B cell (primary cell): ENCODE results near the gene UNC5B. TPM values are rescaled to one million over a fixed set of nuclear protein-coding genes. Genes with fewer than 3 reads are reported as not detected.

Experiments
- ATAC-seq: fragments of 200-7000 bp; cut with Tn5 transposase; one replicate; pipeline ENCODE4 v1.10.0; 2021; ENCODE audit warnings: low read depth, mild to moderate bottlenecking, moderate number of reproducible peaks, moderate library complexity
- CTCF ChIA-PET: fragments of 350-600 bp; sonication (Branson Sonifier 250); formaldehyde crosslinking; loops from one replicate; lab custom pipeline; 2021; ENCODE audit warnings: antibody characterized with exemption, inconsistent platforms; lab: Charles Lee
- POLR2A ChIA-PET: fragments of 350-600 bp; sonication (Branson Sonifier 250); formaldehyde crosslinking; loops from one replicate; lab custom pipeline; 2021; ENCODE audit warnings: antibody characterized with exemption; lab: Charles Lee
- DNase-seq: peaks from one replicate; pipeline ENCODE4 v3.0.0; 2013
- H2AFZ ChIP-seq: 2 replicates; pipeline ENCODE4 v1.6.1; 2012; ENCODE audit warnings: mild to moderate bottlenecking, low read depth, low read length; ENCODE audit not compliant: insufficient read depth, poor library complexity, severe bottlenecking
- H3K27ac ChIP-seq, 2 donors: 1 replicate in 1 of 2; 2 replicates in 1 of 2; pipeline ENCODE4 v1.5.1; 2012 to 2013; ENCODE audit warnings: low read length in 2 of 2, mild to moderate bottlenecking in 2 of 2, moderate library complexity in 1 of 2
- H3K27me3 ChIP-seq, 4 experiments: fragments of 200-600 bp in 1 of 4; sonication (generic) in 1 of 4; replicated peaks in 1 of 4; 1 replicate in 2 of 4; 2 replicates in 2 of 4; pipeline versions ENCODE4 v1.6.1 to v1.7.0; 2013 to 2016; ENCODE audit warnings: low read length in 3 of 4, mild to moderate bottlenecking in 2 of 4, mixed read lengths in 1 of 4, moderate library complexity in 1 of 4; ENCODE audit not compliant: insufficient read depth in 4 of 4, control insufficient read depth in 3 of 4; ENCODE audit errors: control extremely low read depth in 1 of 4
- H3K36me3 ChIP-seq, 2 experiments: replicated peaks in 1 of 2; 1 replicate in 1 of 2; 2 replicates in 1 of 2; pipeline versions ENCODE4 v1.6.1 to v1.7.1; 2013; ENCODE audit warnings: low read length in 1 of 2; ENCODE audit not compliant: insufficient read depth in 2 of 2, control insufficient read depth in 1 of 2; ENCODE audit errors: control extremely low read depth in 1 of 2, extremely low read depth in 1 of 2
- H3K4me1 ChIP-seq, 2 donors: fragments of 200-600 bp in 1 of 2; sonication (generic) in 1 of 2; 1 replicate in 1 of 2; 2 replicates in 1 of 2; pipeline versions ENCODE4 v1.5.1 to v1.6.1; 2013 to 2017; ENCODE audit warnings: low read length in 2 of 2; ENCODE audit not compliant: control insufficient read depth in 2 of 2, insufficient read depth in 2 of 2
- H3K4me2 ChIP-seq: replicated peaks from 2 replicates; pipeline ENCODE3; 2012; ENCODE audit warnings: mild to moderate bottlenecking, low read depth, low read length; ENCODE audit not compliant: poor library complexity, severe bottlenecking
- H3K4me3 ChIP-seq, 5 experiments: fragments of 200-600 bp in 1 of 5; sonication (generic) in 1 of 5; 1 replicate in 3 of 5; 2 replicates in 2 of 5; pipeline versions ENCODE4 v1.5.1 to v1.7.0; 2011 to 2016; ENCODE audit warnings: low read length in 4 of 5, mild to moderate bottlenecking in 4 of 5, low read depth in 2 of 5, control low read depth in 1 of 5, moderate library complexity in 1 of 5; ENCODE audit not compliant: insufficient read depth in 1 of 5; ENCODE audit errors: control extremely low read depth in 1 of 5, extremely low read depth in 1 of 5
- H3K79me2 ChIP-seq: fragments of 200-600 bp; sonication (generic); one replicate; pipeline ENCODE4 v1.6.0; 2016; ENCODE audit warnings: low read length; ENCODE audit not compliant: control insufficient read depth, insufficient read depth
- H3K9ac ChIP-seq: fragments of 200-600 bp; sonication (generic); 2 replicates; pipeline ENCODE4 v1.6.1; 2017; ENCODE audit warnings: mild to moderate bottlenecking, low read length, moderate library complexity
- H3K9me3 ChIP-seq, 3 donors: one replicate each; pipeline versions ENCODE4 v1.6.1 to v1.7.1; 2013; ENCODE audit warnings: low read length in 2 of 3; ENCODE audit not compliant: control insufficient read depth in 2 of 3, insufficient read depth in 1 of 3; ENCODE audit errors: control extremely low read depth in 1 of 3
- H4K20me1 ChIP-seq: 2 replicates; pipeline ENCODE4 v1.6.0; 2012; ENCODE audit warnings: mild to moderate bottlenecking, low read length; ENCODE audit not compliant: insufficient read depth, control insufficient read depth, poor library complexity, severe bottlenecking
- H3K27ac Mint-ChIP-seq: one replicate; pipeline ENCODE4 v1.8.0; 2021; ENCODE audit warnings: mixed read lengths
- H3K27me3 Mint-ChIP-seq: one replicate; pipeline ENCODE4 v1.8.0; 2021; ENCODE audit warnings: mixed read lengths
- H3K4me1 Mint-ChIP-seq: one replicate; pipeline ENCODE4 v1.8.0; 2021; ENCODE audit warnings: mixed read lengths
- H3K4me3 Mint-ChIP-seq: one replicate; pipeline ENCODE4 v1.8.0; 2021; ENCODE audit warnings: mixed read lengths
- H3K9me3 Mint-ChIP-seq: one replicate; pipeline ENCODE4 v1.8.0; 2022; ENCODE audit warnings: mixed read lengths; ENCODE audit not compliant: insufficient read depth
- EZH2 ChIP-seq: IDR thresholded peaks from 2 replicates; pipeline ENCODE4 v1.6.1; 2012; ENCODE audit warnings: borderline replicate concordance, low read depth, mild to moderate bottlenecking, moderate library complexity, low read length; ENCODE audit not compliant: insufficient read depth, poor library complexity, severe bottlenecking
- WGBS: methylation state at CpG from one replicate; pipeline ENCODE4 v1.1.5; 2013; ENCODE audit warnings: missing lambda C conversion rate; ENCODE audit not compliant: insufficient coverage; 5-methylcytosine and 5-hydroxymethylcytosine counted together
- intact Hi-C: fragments of 100-400 bp; cut with micrococcal nuclease; formaldehyde crosslinking; loops from one replicate; pipeline ENCODE4 v1.10.0; 2022
- polyA plus RNA-seq: library from polyadenylated mRNA; depleted of rRNA; stranded (reverse); fragments of >200 nt; gene quantifications from 2 replicates; pipeline ENCODE4 v1.2.3, GENCODE V29; 2012
- total RNA-seq, 2 donors: library from RNA; stranded (reverse); fragments of 120-200 nt in 1 of 2; gene quantifications; 1 replicate in 1 of 2; 2 replicates in 1 of 2; pipeline versions ENCODE4 v1.2.3 to v1.2.4, GENCODE V29; 2013 to 2022
- TF ChIP-seq, protein P1 (sequence below): fragments of 200-600 bp; IDR thresholded peaks from one replicate; pipeline ENCODE4 v1.8.0; 2022; ENCODE audit warnings: antibody characterized with exemption, mild to moderate bottlenecking

The UNC5B gene
- total and polyA plus RNA-seq, 2 donors (not counting 1 experiment from before 2014, with no cell fraction given) = not detected

DNA sequence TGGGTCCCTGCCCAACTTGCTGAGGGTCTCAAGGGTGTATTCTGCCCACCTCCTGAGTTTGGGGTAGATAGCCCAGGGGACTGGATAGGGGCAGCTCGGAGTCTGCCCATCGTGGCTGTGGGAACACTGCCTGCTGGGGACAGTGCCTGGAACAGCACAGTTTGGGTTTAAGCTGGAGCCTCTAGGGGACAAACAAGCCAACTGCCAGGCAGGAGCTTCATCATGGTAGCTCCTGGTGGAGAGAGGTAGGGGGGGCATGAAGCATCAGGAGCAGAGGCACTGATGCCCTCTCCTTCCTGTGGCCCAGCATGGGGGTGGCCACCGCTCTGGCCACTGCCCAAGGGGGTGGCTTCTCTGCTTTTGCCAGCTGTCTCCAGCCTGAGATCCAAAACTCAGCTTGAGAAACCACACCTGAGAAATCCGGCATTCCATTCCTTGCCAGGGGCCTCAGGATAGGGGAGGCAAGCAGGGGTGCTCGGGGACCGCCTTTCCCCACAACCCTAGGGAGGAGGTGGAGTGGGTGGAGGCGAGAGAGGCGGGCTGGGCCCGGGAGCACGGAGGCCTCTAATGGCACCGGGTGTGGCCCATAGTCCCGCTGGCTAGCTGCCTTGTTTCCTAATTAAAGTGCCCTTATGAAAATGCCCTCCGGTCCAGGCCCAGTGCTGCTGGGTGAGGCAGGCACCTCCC is 47.6 kb downstream of the UNC5B start:
- Mint-ChIP-seq H3K4me1 (no peaks in the 10 kb centered on the region), H3K4me3 (no peak overlapping the region), H3K27me3 (peaks cover 9% of the 10 kb centered on the region), H3K27ac (no peak overlapping the region), H3K9me3 (no peaks in the 10 kb centered on the region)
- Histone ChIP-seq H3K36me3 (no peaks in the 10 kb centered on the region), H3K9ac (no peak overlapping the region), H4K20me1 (no peaks in the 10 kb centered on the region), H3K4me3 (no peak overlapping the region), H3K27me3 (peaks cover 0 to 17% (median 0%) of the 10 kb centered on the region in 4 experiments), H3K9me3 (no peaks in the 10 kb centered on the region), H3K27ac (no peak overlapping the region), H3K4me2 (no peak overlapping the region), H3K4me1 (no peaks in the 10 kb centered on the region), H2AFZ (no peak overlapping the region), H3K79me2 (no peaks in the 10 kb centered on the region)
- no peak for TF ChIP-seq EZH2
- TF ChIP-seq, protein P1, sequence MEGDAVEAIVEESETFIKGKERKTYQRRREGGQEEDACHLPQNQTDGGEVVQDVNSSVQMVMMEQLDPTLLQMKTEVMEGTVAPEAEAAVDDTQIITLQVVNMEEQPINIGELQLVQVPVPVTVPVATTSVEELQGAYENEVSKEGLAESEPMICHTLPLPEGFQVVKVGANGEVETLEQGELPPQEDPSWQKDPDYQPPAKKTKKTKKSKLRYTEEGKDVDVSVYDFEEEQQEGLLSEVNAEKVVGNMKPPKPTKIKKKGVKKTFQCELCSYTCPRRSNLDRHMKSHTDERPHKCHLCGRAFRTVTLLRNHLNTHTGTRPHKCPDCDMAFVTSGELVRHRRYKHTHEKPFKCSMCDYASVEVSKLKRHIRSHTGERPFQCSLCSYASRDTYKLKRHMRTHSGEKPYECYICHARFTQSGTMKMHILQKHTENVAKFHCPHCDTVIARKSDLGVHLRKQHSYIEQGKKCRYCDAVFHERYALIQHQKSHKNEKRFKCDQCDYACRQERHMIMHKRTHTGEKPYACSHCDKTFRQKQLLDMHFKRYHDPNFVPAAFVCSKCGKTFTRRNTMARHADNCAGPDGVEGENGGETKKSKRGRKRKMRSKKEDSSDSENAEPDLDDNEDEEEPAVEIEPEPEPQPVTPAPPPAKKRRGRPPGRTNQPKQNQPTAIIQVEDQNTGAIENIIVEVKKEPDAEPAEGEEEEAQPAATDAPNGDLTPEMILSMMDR = no peak
- DNase-seq (no peak), ATAC-seq (no peak)
- 85% methylated on average over 7 of the region's 13 CpGs for WGBS
- CTCF ChIA-PET = no interaction called here
- intact Hi-C loops = no loop called here
- POLR2A ChIA-PET = no interaction called here

DNA sequence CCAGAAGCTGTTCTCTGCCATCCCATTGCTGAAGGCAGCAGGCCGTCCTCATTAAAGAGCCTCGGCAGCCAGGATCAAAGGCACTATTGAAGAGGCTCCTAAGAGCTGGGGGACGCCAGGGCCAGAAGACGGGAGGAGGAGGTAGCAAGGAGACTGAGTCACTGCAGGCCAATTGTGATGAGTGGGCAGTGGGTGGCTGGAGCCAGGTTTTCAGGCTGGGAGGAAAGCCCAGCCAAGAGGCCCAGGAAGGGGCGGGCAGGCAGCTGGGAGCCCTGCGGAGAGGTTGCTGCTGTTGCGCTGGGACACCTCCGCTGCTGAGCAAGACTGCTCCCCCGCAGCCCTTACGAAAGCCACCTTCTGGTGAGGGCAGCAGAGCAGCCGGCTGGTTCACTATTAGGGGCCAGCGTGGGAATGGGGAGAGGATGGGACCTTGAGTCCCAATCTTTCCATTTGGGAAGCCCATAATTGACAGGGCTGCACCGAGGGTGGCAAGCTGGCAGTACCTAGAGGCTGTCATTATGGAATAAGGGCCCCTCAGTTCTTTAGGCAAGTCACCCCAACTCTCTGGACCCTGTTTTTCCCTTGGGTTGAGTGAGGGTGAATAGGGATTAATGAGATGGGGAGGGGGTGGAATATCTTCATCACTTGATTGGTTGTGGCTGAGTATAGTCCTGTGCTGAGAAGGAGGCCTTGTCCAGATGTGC is 48.4 kb downstream of the UNC5B start:
- H3K27me3 ChIP-seq = peaks cover 0 to 17% (median 0%) of the 10 kb centered on the region in 4 experiments
- H3K9me3 ChIP-seq = no peaks in the 10 kb centered on the region
- H3K9me3 Mint-ChIP-seq = no peaks in the 10 kb centered on the region
- no peak for DNase-seq
- H3K4me1 ChIP-seq = no peaks in the 10 kb centered on the region
- no peak for ATAC-seq
- H3K27ac ChIP-seq = no peak overlapping the region
- H3K4me3 Mint-ChIP-seq = no peak overlapping the region
- TF ChIP-seq, protein P1 = no peak
- TF ChIP-seq EZH2 = no peak
- H4K20me1 ChIP-seq = no peaks in the 10 kb centered on the region
- H3K36me3 ChIP-seq = no peaks in the 10 kb centered on the region
- intact Hi-C loops = no loop called here
- H2AFZ ChIP-seq = no peak overlapping the region
- no peaks in the 10 kb centered on the region for H3K4me1 Mint-ChIP-seq
- CTCF ChIA-PET = no interaction called here
- 97% methylated on average over 12 of the region's 13 CpGs for WGBS
- no peak overlapping the region for H3K4me2 ChIP-seq
- H3K27me3 Mint-ChIP-seq = peaks cover 6% of the 10 kb centered on the region
- no peak overlapping the region for H3K27ac Mint-ChIP-seq
- H3K4me3 ChIP-seq = no peak overlapping the region
- no peaks in the 10 kb centered on the region for H3K79me2 ChIP-seq
- no peak overlapping the region for H3K9ac ChIP-seq
- POLR2A ChIA-PET = no interaction called here
